HG03175 (cell line): ENCODE measurements around the gene DRD1.
"Not testable (repeated sequence)": the region's sequence is repeated elsewhere in the genome, so short reads cannot be mapped to it uniquely, and the experiment has no call there.

ENCODE experiments used
- ATAC-seq: cut with Tn5 transposase; IDR thresholded peaks from one replicate; pipeline ENCODE4 v1.9.1; 2021; ENCODE audit warnings: mild to moderate bottlenecking, moderate library complexity; ENCODE audit not compliant: unreplicated experiment

Gene DRD1

GRCh38 chr5:175468892-175469291 lies 24.9 kb upstream of the DRD1 start:
- no peak for ATAC-seq

- ATAC-seq, result no peak
Measured at GRCh38 chr5:175467983-175468690, 24.2 kb upstream of the DRD1 start.

- no peak for ATAC-seq
Measured at GRCh38 chr5:175466700-175467318, 22.8 kb upstream of the DRD1 start.

- no peak for ATAC-seq
Measured at GRCh38 chr5:175465282-175465681, 21.3 kb upstream of the DRD1 start.

GRCh38 chr5:175464942-175465233 lies 20.9 kb upstream of the DRD1 start:
- ATAC-seq, result no peak

- peak; percentile 98 for ATAC-seq
Measured at GRCh38 chr5:175464074-175464941, 20.3 kb upstream of the DRD1 start.

- no peak for ATAC-seq
Measured at GRCh38 chr5:175463641-175464040, 19.7 kb upstream of the DRD1 start.

- ATAC-seq, result no peak
Measured at GRCh38 chr5:175461370-175461769, 17.4 kb upstream of the DRD1 start.

- ATAC-seq, result no peak
Measured at GRCh38 chr5:175460552-175460951, 16.6 kb upstream of the DRD1 start.

- ATAC-seq, result no peak
Measured at GRCh38 chr5:175460126-175460525, 16.1 kb upstream of the DRD1 start.

GRCh38 chr5:175457466-175457865 lies 13.5 kb upstream of the DRD1 start:
- ATAC-seq, result peak; percentile 87

- no peak for ATAC-seq
Measured at GRCh38 chr5:175456105-175456742, 12.2 kb upstream of the DRD1 start.

GRCh38 chr5:175454338-175454737 lies 10.4 kb upstream of the DRD1 start:
- ATAC-seq, result not testable (repeated sequence)

GRCh38 chr5:175452166-175452565 lies 8.2 kb upstream of the DRD1 start:
- ATAC-seq, result no peak

GRCh38 chr5:175448276-175448675 lies 4.3 kb upstream of the DRD1 start:
- ATAC-seq, result no peak

GRCh38 chr5:175447571-175447970 lies 3.6 kb upstream of the DRD1 start:
- ATAC-seq, result no peak

GRCh38 chr5:175446378-175446777 lies 2.4 kb upstream of the DRD1 start:
- not testable (repeated sequence) for ATAC-seq

GRCh38 chr5:175444905-175445456 lies 999 bp upstream of the DRD1 start:
- ATAC-seq, result no peak

- no peak for ATAC-seq
Measured at GRCh38 chr5:175443514-175444059, 395 bp downstream of the DRD1 start.

GRCh38 chr5:175438234-175438857 lies 5.6 kb downstream of the DRD1 start:
- no peak for ATAC-seq
